IPS-20b (cell line): Measurements from ENCODE around the gene RNPEPL1.
"Not testable (repeated sequence)": the region's sequence is repeated elsewhere in the genome, so short reads cannot be mapped to it uniquely, and the experiment has no call there.

ENCODE experiments used
- H3K27ac ChIP-seq: one replicate; pipeline ENCODE4 v1.5.1; 2013; ENCODE audit warnings: low read length
- H3K27me3 ChIP-seq: 2 replicates; pipeline ENCODE4 v1.6.1; 2013; ENCODE audit warnings: mild to moderate bottlenecking, low read length, inconsistent platforms; ENCODE audit not compliant: insufficient read depth
- H3K36me3 ChIP-seq: 2 replicates; pipeline ENCODE4 v1.6.1; 2013; ENCODE audit warnings: low read depth, mild to moderate bottlenecking, inconsistent platforms, low read length, moderate library complexity; ENCODE audit not compliant: insufficient read depth
- H3K4me1 ChIP-seq: 2 replicates; pipeline ENCODE4 v1.6.1; 2013; ENCODE audit warnings: mild to moderate bottlenecking, control low read depth, inconsistent platforms, low read length, moderate library complexity; ENCODE audit not compliant: insufficient read depth
- H3K4me3 ChIP-seq: 2 replicates; pipeline ENCODE4 v1.5.1; 2013; ENCODE audit warnings: mild to moderate bottlenecking, low read length, inconsistent platforms
- H3K9ac ChIP-seq: 2 replicates; pipeline ENCODE4 v1.6.1; 2013; ENCODE audit warnings: low read depth, mild to moderate bottlenecking, inconsistent platforms, low read length, moderate library complexity
- H3K9me3 ChIP-seq: 2 replicates; pipeline ENCODE4 v1.6.1; 2013; ENCODE audit warnings: mild to moderate bottlenecking, low read depth, low read length, inconsistent platforms; ENCODE audit not compliant: insufficient read depth

Gene RNPEPL1, protein sequence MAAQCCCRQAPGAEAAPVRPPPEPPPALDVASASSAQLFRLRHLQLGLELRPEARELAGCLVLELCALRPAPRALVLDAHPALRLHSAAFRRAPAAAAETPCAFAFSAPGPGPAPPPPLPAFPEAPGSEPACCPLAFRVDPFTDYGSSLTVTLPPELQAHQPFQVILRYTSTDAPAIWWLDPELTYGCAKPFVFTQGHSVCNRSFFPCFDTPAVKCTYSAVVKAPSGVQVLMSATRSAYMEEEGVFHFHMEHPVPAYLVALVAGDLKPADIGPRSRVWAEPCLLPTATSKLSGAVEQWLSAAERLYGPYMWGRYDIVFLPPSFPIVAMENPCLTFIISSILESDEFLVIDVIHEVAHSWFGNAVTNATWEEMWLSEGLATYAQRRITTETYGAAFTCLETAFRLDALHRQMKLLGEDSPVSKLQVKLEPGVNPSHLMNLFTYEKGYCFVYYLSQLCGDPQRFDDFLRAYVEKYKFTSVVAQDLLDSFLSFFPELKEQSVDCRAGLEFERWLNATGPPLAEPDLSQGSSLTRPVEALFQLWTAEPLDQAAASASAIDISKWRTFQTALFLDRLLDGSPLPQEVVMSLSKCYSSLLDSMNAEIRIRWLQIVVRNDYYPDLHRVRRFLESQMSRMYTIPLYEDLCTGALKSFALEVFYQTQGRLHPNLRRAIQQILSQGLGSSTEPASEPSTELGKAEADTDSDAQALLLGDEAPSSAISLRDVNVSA

GRCh38 chr2:240567872-240568677, at the start of gene RNPEPL1:
Gene RNPEPL1, plus strand, starts transcription at chr2:240568484. Its CDS starts 103 bp downstream, at chr2:240568587.
- Histone ChIP-seq H3K9ac (no peak within 1 kb of the TSS), H3K27ac (no peak within 1 kb of the TSS), H3K27me3 (peaks cover 44% of the 10 kb centered on the region), H3K4me3 (peak within 1 kb of the TSS; percentile 63), H3K4me1 (no peaks in the 10 kb centered on the region), H3K9me3 (no peaks in the 10 kb centered on the region), H3K36me3 (no peaks in the 10 kb centered on the region)

GRCh38 chr2:240518981-240519380, 49.3 kb upstream of the RNPEPL1 start:
- Histone ChIP-seq H3K9ac (no peak overlapping the region), H3K4me3 (no peak overlapping the region), H3K36me3 (no peaks in the 10 kb centered on the region), H3K27ac (no peak overlapping the region), H3K4me1 (peaks cover 2% of the 10 kb centered on the region; the same call in 1 of the 2 replicates), H3K27me3 (peaks cover 44% of the 10 kb centered on the region), H3K9me3 (peaks cover 14% of the 10 kb centered on the region; the same call in 1 of the 2 replicates)

- Histone ChIP-seq H3K9ac (no peak overlapping the region), H3K4me1 (peaks cover 2% of the 10 kb centered on the region; the same call in 1 of the 2 replicates), H3K36me3 (no peaks in the 10 kb centered on the region), H3K27ac (no peak overlapping the region), H3K9me3 (peaks cover 20% of the 10 kb centered on the region; the same call in 1 of the 2 replicates), H3K4me3 (peak overlapping the region; percentile 56), H3K27me3 (peaks cover 44% of the 10 kb centered on the region)
Measured at GRCh38 chr2:240519396-240520129, 48.7 kb upstream of the RNPEPL1 start.

GRCh38 chr2:240520130-240520973, 47.9 kb upstream of the RNPEPL1 start:
- H3K36me3 ChIP-seq, result no peaks in the 10 kb centered on the region
- H3K27ac ChIP-seq, result no peak overlapping the region
- H3K4me3 ChIP-seq, result peak overlapping the region; percentile 56
- H3K9me3 ChIP-seq, result peaks cover 28% of the 10 kb centered on the region
- H3K9ac ChIP-seq, result no peak overlapping the region
- peaks cover 44% of the 10 kb centered on the region for H3K27me3 ChIP-seq
- H3K4me1 ChIP-seq, result peaks cover 2% of the 10 kb centered on the region; the same call in 1 of the 2 replicates

- no peak overlapping the region for H3K4me3 ChIP-seq
- H3K27ac ChIP-seq, result no peak overlapping the region
- no peaks in the 10 kb centered on the region for H3K36me3 ChIP-seq
- H3K9ac ChIP-seq, result no peak overlapping the region
- H3K9me3 ChIP-seq, result peaks cover 34% of the 10 kb centered on the region
- peaks cover 44% of the 10 kb centered on the region for H3K27me3 ChIP-seq
- H3K4me1 ChIP-seq, result peaks cover 2% of the 10 kb centered on the region; the same call in 1 of the 2 replicates
Measured at GRCh38 chr2:240520974-240521350, 47.3 kb upstream of the RNPEPL1 start.

DNA sequence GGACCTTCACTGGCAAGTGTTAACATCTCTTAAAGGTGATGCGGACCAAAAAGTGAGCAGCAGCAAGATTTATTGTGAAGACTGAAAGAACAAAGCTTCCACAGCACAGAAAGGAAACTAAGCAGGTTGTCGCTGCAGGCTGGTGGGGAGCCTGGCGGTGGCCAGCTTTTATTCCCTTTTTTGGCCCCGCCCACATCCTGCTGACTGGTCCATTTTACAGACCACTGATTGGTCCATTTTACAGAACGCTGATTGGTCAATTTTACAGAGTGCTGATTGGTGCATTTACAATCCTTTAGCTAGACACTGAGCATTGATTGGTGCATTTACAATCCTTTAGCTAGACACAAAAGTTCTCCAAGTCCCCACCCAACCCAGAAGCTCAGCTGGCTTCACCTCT, 46.4 kb upstream of the RNPEPL1 start:
- Histone ChIP-seq H3K27me3 (peaks cover 43% of the 10 kb centered on the region), H3K9me3 (peaks cover 43% of the 10 kb centered on the region)
- H3K9ac ChIP-seq, H3K4me3 ChIP-seq, H3K4me1 ChIP-seq, H3K27ac ChIP-seq, H3K36me3 ChIP-seq: not testable (repeated sequence)

DNA sequence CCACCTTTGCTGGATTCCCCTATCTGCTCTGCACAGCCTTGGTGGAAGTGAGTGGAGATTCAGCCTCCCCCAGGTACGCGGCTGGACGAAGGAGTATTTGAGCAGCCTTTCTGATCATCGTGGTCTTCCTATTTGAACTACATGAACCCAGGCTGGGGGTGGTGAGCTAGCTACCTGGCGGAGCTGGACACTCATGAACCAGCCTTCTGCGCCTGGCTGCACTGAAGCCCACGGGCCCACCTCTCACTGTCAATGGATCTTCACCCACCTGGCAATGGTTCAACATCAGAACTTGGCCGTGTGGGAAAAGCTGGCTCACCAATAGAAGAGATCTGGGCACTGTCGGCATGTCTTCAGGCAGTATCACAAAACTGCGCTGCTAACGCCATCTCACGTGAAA, 45.9 kb upstream of the RNPEPL1 start:
- Histone ChIP-seq H3K9me3 (peaks cover 48% of the 10 kb centered on the region), H3K36me3 (no peaks in the 10 kb centered on the region), H3K9ac (no peak overlapping the region), H3K4me1 (peaks cover 2% of the 10 kb centered on the region; the same call in 1 of the 2 replicates), H3K27me3 (peaks cover 38% of the 10 kb centered on the region), H3K4me3 (no peak overlapping the region), H3K27ac (no peak overlapping the region)

- Histone ChIP-seq H3K4me1 (peaks cover 2% of the 10 kb centered on the region; the same call in 1 of the 2 replicates), H3K36me3 (no peaks in the 10 kb centered on the region), H3K9ac (no peak overlapping the region), H3K4me3 (no peak overlapping the region), H3K9me3 (peaks cover 49% of the 10 kb centered on the region), H3K27me3 (peaks cover 26% of the 10 kb centered on the region), H3K27ac (no peak overlapping the region)
Measured at GRCh38 chr2:240523451-240524281, 44.6 kb upstream of the RNPEPL1 start.

DNA sequence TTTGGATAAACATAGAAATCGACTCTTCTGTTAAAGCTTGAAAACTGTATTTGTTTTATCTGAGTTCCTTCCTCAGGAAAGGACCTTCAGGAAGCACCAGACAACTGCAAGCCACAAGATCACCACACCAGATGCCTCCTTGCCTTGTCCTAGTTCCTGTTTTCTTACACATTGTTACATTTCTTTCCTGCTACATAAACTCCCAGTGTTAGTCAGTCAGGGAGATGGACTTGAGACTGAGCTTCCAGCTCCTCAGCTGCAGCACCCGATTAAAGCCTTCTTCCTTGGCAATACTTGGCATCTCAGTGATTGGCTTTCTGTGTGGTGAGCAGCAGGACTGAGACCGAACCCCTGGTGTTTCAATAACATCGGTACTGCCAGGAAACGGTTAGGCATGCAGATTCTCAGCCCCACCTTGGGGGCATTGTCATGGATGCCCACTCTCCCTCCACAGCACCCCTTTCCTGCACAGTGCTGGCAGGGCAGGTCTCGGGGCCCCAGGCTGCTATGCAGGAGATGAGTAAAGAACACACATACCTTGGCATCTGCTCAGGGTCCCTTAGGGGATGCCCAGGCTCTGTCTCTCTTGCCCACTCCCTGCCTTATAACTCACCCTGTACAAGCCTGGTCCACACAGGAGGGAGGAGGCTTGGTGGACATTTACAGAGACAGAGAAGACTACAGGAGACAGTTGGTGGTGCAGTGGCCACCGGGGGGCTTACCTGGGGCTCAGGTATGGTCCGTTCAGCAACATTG, 43.1 kb upstream of the RNPEPL1 start:
- no peaks in the 10 kb centered on the region for H3K36me3 ChIP-seq
- no peak overlapping the region for H3K27ac ChIP-seq
- H3K9ac ChIP-seq, result no peak overlapping the region
- no peaks in the 10 kb centered on the region for H3K4me1 ChIP-seq
- H3K9me3 ChIP-seq, result peaks cover 59% of the 10 kb centered on the region
- no peak overlapping the region for H3K4me3 ChIP-seq
- peaks cover 11% of the 10 kb centered on the region for H3K27me3 ChIP-seq
